D721Med (cell line): Measurements from ENCODE around the gene PLCB4.

Source experiments
- DNase-seq: peaks from one replicate; pipeline ENCODE4 v3.0.0; 2011; ENCODE audit warnings: low spot score; ENCODE audit not compliant: insufficient read length
- FAIRE-seq: peaks from 2 replicates; lab custom pipeline; 2011; peaks lifted over from hg19 to GRCh38; lab: Jason Lieb, UNC
- TF ChIP-seq, protein P1 (sequence below): IDR thresholded peaks from 2 replicates; pipeline ENCODE4 v1.5.1; 2012; ENCODE audit warnings: mild to moderate bottlenecking, control low read depth; ENCODE audit not compliant: insufficient read depth; ENCODE audit errors: missing control alignments

PLCB4 gene

DNA sequence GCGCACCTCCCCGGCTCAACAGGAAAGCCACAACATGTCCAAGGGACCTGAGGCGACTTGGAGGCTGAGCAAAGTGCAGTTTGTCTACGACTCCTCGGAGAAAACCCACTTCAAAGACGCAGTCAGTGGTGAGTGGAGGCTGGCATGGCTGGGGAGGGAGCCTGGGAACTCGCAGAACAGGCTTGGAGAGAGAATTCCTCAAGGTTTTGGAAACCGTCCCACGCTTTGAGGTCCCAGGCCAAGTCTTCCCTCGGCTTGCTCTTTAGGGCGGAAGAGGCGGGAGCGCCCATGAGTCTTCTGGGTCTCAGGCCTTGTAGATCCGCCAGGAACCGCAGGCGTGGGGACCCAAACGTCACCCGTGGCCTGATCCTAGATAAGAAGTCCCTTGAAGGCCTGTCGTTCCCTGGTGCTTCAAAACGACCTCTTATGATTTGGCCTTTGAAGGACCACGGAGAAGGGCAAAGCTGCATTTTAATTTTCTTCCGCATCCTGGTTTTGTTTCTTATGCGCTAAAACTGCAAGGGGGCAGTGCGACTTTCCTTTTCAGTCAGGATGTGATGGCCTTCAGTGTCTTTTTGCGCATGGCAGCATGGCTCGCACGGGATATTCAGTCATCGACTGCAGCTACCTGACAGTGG lies 447.5 kb downstream of the PLCB4 start:
- FAIRE-seq (no peak), DNase-seq (no peak)
- TF ChIP-seq, protein P1, sequence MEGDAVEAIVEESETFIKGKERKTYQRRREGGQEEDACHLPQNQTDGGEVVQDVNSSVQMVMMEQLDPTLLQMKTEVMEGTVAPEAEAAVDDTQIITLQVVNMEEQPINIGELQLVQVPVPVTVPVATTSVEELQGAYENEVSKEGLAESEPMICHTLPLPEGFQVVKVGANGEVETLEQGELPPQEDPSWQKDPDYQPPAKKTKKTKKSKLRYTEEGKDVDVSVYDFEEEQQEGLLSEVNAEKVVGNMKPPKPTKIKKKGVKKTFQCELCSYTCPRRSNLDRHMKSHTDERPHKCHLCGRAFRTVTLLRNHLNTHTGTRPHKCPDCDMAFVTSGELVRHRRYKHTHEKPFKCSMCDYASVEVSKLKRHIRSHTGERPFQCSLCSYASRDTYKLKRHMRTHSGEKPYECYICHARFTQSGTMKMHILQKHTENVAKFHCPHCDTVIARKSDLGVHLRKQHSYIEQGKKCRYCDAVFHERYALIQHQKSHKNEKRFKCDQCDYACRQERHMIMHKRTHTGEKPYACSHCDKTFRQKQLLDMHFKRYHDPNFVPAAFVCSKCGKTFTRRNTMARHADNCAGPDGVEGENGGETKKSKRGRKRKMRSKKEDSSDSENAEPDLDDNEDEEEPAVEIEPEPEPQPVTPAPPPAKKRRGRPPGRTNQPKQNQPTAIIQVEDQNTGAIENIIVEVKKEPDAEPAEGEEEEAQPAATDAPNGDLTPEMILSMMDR = no peak

DNA sequence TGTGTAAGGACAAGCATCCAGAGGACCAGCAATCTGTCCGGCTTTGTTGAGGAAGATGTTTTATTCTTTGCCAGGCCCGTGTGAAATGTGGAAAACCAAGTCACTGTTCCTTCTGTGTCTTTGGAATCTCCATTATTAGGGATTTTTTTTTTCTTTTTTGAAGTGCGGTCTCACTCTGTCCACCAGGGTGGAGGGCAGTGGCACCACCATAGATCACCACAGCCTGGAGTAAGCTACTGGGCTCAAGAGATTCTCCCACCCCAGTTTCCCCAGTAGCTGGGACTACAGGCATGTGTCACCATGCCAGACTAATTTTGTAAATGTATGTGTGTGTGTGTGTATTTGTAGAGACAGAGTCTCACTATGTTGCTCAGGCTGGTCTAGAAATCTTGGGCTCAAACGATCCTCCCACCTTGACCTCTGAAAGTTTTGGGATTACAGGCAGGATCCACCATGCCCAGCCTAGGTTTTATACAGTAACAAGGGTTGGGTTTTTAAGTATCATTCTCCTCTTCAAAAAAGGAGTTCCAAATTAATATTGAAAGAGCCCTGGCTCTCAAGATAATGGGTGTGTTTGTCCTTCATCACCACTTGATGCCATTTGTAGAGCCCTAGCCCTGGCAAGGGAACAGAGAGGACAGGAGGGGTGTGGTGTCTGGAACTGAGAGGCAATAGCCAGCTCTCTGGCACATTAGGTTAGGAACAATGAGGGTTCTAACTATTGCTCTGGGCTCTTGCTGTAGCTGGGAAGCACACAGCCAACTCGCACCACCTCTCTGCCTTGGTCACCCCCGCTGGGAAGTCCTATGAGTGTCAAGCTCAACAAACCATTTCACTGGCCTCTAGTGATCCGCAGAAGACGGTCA lies 448.6 kb downstream of the PLCB4 start:
- TF ChIP-seq, protein P1 = no peak
- DNase-seq = no peak
- no peak for FAIRE-seq

DNA sequence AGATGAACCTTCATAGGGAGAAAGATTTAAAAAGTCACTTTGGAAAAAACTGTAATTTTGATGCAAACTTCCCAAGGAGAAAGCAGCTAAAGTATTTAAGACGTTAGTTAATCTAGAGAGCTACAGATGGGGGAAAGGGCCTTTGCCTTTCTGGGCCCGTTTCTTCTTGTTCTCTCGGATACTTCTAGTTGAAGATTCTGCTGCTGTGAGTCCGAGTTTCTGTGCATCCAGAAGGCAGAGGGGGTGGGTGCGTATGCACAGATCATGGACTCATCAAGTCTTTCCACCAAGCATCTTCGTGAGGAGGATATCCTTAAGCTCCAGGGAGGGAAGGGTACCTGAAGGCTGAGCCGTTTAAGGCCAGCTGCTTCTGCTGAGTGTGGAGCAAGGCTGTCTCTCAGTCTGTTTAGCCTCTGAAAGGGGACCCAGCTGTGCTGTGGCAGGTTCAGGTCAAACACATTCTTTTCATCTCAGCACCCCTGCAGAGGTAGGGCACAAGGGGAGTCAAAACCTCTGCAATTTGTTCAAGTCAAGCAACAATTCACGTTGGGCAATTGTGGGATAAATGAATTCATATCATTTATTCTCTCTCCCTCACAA lies 449.8 kb downstream of the PLCB4 start:
- DNase-seq (no peak), FAIRE-seq (no peak)
- TF ChIP-seq, protein P1 = no peak

DNA sequence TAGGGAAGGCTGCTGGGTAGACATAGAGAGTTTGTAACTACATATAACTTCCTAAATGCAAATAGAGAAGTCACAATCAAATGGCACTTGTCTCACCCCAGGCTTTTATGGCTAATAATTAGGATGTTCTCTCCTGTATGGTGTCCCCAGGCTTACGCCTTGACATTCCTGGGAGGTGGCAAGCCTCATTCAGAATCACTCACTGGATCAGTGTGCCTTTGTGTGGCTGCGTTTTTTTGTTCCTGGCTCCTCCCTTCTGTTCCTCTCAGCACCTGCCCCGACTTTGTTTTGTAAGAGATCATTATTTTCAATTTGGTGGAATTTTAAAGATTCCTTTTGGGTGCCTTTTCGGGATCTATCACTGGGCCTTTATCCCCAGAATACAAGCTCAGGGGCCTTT lies 451.2 kb downstream of the PLCB4 start:
- FAIRE-seq (no peak), DNase-seq (no peak)
- TF ChIP-seq, protein P1 = no peak

- FAIRE-seq (no peak), DNase-seq (no peak)
- TF ChIP-seq, protein P1 = no peak
Measured at GRCh38 chr20:9523636-9524035, 454.7 kb downstream of the PLCB4 start.
